Testis (tissue), 3 donors: ENCODE measurements around the gene PISD. TPM values are rescaled to one million over a fixed set of nuclear protein-coding genes. Genes with fewer than 3 reads are reported as not detected.
A peak's percentile ranks its signal among the peaks of the same experiment; 100 is the strongest.

Experiments used
- DNase-seq: peaks from one replicate; pipeline ENCODE4 v3.0.0-alpha.2; 2019
- H3K27ac ChIP-seq, 2 donors: fragments of 200-600 bp; sonication (generic); one replicate each; pipeline ENCODE4 v1.5.1; 2019
- H3K27me3 ChIP-seq: fragments of 200-600 bp; sonication (generic); one replicate; pipeline ENCODE4 v1.5.1; 2019
- H3K36me3 ChIP-seq: fragments of 200-600 bp; sonication (generic); one replicate; pipeline ENCODE4 v1.5.1; 2017; ENCODE audit warnings: low read depth; ENCODE audit errors: missing control alignments
- H3K4me1 ChIP-seq: fragments of 200-600 bp; sonication (generic); one replicate; pipeline ENCODE4 v1.5.1; 2019
- H3K4me3 ChIP-seq, 2 donors: fragments of 200-600 bp; sonication (generic); one replicate each; pipeline ENCODE4 v1.5.1; 2017 to 2019
- H3K9me3 ChIP-seq: fragments of 200-600 bp; sonication (generic); one replicate; pipeline ENCODE4 v1.5.1; 2017
- POLR2A ChIP-seq: fragments of 450-650 bp; IDR thresholded peaks from one replicate; pipeline ENCODE4 v1.6.1; 2017; ENCODE audit warnings: antibody characterized with exemption, mild to moderate bottlenecking, moderate library complexity
- WGBS, 2 donors: methylation state at CpG; one replicate each; pipeline ENCODE4 v1.1.5; 2018; 5-methylcytosine and 5-hydroxymethylcytosine counted together
- intact Hi-C: fragments of 100-400 bp; cut with DNase I; formaldehyde crosslinking; loops from one replicate; pipeline ENCODE4 v1.15.1; 2023; ENCODE audit warnings: low total_unique reads
- microRNA-seq, 2 donors: library from miRNA; unstranded; fragments of <30 nt; microRNA quantifications; one replicate each; pipeline ENCODE4, GENCODE V29; 2016; ENCODE audit warnings: borderline number of aligned reads in 2 of 2, borderline replicate concordance in 1 of 2
- polyA plus RNA-seq: library from polyadenylated mRNA; stranded (reverse); fragments of 350-450 nt; fragmentation: Illumina TruSeq; extraction: RNeasy Lipid Tissue Mini Kit (QIAGEN cat#74804); gene quantifications from one replicate; pipeline ENCODE4 v1.2.3, GENCODE V29; 2014; ENCODE audit warnings: low read depth, low replicate concordance; ENCODE audit not compliant: insufficient read depth
- total RNA-seq, 2 donors: library from RNA; depleted of rRNA; stranded (reverse); fragments of >200 nt; gene quantifications; one replicate each; pipeline ENCODE4 v1.2.3, GENCODE V29; 2016
- TF ChIP-seq, protein P1 (sequence below), 3 experiments: fragments of 450-650 bp in 2 of 3; fragments of 200-600 bp in 1 of 3; sonication (generic) in 1 of 3; IDR thresholded peaks; one replicate each; pipeline ENCODE4 v1.5.1; 2016 to 2019; ENCODE audit warnings: antibody characterized with exemption in 3 of 3, mild to moderate bottlenecking in 2 of 3, moderate library complexity in 1 of 3

PISD gene
- total and polyA plus RNA-seq, 3 donors from 2014 or later = 93.5 to 126 (median 120) TPM

DNA sequence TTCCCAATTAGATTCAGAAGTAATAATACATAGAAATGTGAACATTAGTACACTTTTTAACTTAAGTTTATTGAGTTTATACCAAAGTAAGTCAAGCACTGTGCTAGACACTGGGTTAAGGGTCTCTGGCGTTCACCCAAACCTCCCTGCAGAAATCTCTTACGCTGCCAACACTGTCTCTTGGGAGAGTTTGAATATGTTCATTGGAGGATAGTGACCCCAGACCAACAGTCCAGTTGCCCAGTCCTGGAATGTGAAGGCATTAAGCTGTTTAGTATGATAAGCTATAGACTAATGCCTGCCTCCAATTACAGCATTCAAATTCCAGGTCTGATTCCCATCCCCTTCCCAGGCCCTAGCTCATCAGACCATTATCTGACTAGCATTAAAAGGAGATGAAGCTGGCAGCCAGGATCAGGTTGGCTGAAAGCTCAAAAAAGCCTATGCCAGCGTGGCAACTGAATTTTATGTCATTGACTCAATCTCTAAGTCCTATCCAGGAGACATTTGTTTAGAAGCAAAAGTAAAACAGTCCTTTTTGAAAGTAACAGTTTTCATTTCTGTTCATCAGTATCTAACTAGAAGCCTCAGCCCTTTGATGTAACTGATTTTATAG lies 87.9 kb downstream of the PISD start:
- intact Hi-C loops = no loop called here
- no peak for TF ChIP-seq POLR2A
- TF ChIP-seq, protein P1, sequence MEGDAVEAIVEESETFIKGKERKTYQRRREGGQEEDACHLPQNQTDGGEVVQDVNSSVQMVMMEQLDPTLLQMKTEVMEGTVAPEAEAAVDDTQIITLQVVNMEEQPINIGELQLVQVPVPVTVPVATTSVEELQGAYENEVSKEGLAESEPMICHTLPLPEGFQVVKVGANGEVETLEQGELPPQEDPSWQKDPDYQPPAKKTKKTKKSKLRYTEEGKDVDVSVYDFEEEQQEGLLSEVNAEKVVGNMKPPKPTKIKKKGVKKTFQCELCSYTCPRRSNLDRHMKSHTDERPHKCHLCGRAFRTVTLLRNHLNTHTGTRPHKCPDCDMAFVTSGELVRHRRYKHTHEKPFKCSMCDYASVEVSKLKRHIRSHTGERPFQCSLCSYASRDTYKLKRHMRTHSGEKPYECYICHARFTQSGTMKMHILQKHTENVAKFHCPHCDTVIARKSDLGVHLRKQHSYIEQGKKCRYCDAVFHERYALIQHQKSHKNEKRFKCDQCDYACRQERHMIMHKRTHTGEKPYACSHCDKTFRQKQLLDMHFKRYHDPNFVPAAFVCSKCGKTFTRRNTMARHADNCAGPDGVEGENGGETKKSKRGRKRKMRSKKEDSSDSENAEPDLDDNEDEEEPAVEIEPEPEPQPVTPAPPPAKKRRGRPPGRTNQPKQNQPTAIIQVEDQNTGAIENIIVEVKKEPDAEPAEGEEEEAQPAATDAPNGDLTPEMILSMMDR (IDR thresholded peaks at IDR 0.05) = no peak
- no peaks in the 10 kb centered on the region for H3K9me3 ChIP-seq
- no peak for DNase-seq
- no peak overlapping the region for H3K4me3 ChIP-seq
- WGBS, 2 donors = 51 to 55% methylated on average over 3 of the region's 3 CpGs
- peaks cover 21% of the 10 kb centered on the region for H3K4me1 ChIP-seq
- no peaks in the 10 kb centered on the region for H3K36me3 ChIP-seq
- no peaks in the 10 kb centered on the region for H3K27me3 ChIP-seq
- H3K27ac ChIP-seq = peak overlapping the region; percentile 81 to 82

DNA sequence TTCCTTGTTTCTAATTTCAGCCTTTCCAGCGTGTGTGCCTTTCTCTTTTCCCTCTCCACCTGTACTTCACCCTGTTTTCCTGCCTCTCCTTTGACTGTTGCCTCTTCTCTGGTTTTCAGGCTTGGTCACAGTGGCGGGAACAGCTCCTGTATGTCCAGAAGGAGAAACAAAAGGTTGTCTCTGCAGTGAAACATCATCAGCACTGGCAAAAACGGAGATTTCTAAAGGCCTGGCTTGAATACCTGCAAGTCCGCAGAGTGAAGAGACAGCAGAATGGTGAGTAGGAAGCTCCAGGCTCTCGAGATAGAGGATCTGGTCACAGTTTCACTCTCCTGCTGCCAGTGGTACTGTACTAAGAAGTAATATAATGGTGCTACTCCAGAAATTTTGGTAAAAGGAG lies 89.1 kb downstream of the PISD start:
- Histone ChIP-seq H3K27ac (peak overlapping the region; percentile 0 to 2), H3K4me1 (peaks cover 21% of the 10 kb centered on the region), H3K27me3 (no peaks in the 10 kb centered on the region), H3K9me3 (no peaks in the 10 kb centered on the region), H3K36me3 (no peaks in the 10 kb centered on the region), H3K4me3 (no peak overlapping the region)
- 76 to 89% methylated on average over 5 of the region's 5 CpGs for WGBS, 2 donors
- TF ChIP-seq, protein P1 (IDR thresholded peaks at IDR 0.05) = no peak
- TF ChIP-seq POLR2A = no peak
- no peak for DNase-seq
- intact Hi-C loops = no loop called here

DNA sequence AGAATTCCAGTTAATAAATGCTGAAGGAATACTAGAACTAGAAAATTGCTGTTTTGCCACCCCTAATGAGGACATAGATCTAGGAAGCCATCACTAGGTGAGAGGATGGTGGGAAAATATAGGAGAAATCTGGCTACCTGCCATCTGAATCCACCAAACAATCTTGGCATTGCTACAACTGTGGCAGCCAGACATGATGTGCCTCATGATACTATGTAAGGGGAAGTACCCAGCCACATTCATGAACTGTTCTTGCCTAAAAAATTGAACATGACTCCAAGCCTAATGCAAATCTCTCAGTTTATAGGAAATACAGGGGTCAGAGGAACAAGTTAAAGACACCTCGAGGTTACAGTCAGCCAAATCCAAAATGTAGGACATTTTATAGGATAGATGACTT lies 92.9 kb downstream of the PISD start:
- H3K27ac ChIP-seq = peak overlapping the region; percentile 36 to 72
- no peaks in the 10 kb centered on the region for H3K36me3 ChIP-seq
- intact Hi-C loops = loop anchor here (10.0 kb wide), 1 partner anchor 56 kb away; no protein-coding TSS in a partner anchor
- 88 to 96% methylated on average over 1 of the region's 1 CpG for WGBS, 2 donors
- TF ChIP-seq, protein P1 (IDR thresholded peaks at IDR 0.05) = no peak
- TF ChIP-seq POLR2A = no peak
- no peak overlapping the region for H3K4me3 ChIP-seq
- H3K9me3 ChIP-seq = no peaks in the 10 kb centered on the region
- peaks cover 8% of the 10 kb centered on the region for H3K4me1 ChIP-seq
- H3K27me3 ChIP-seq = no peaks in the 10 kb centered on the region
- DNase-seq = no peak

Small RNAs within 50 kb of the gene (microRNA-seq; reads per million reads assigned to microRNA genes)
- 0.70 to 1.4 reads per million in 2 donors for gene MIR7109

Other genes with a start within 250 kb of the PISD start
- 10 to 100 TPM; 74.6 to 79.7 TPM for gene EIF4ENIF1, start 172.4 kb downstream of the PISD start, total RNA-seq
- 127 TPM for gene EIF4ENIF1, start 172.4 kb downstream of the PISD start, polyA plus RNA-seq
- 100 to 1,000 TPM; 129 to 141 TPM for gene SFI1, start 165.7 kb downstream of the PISD start, total RNA-seq
- gene SFI1, start 165.7 kb downstream of the PISD start, polyA plus RNA-seq = 48.8 TPM
- 10 to 100 TPM; 52.3 to 57.0 TPM for gene PRR14L, start 87.9 kb upstream of the PISD start, total RNA-seq
- gene PRR14L, start 87.9 kb upstream of the PISD start, polyA plus RNA-seq = 15.9 TPM
- gene DEPDC5, start 91.8 kb upstream of the PISD start, total RNA-seq = 10 to 100 TPM; 57.8 to 70.6 TPM
- gene DEPDC5, start 91.8 kb upstream of the PISD start, polyA plus RNA-seq = 22.1 TPM